Liver (tissue), 9 donors: ENCODE results near the gene DAGLA. TPM values are rescaled to one million over a fixed set of nuclear protein-coding genes. Genes with fewer than 3 reads are reported as not detected.

ENCODE experiments used
- DNase-seq: peaks from one replicate; pipeline ENCODE4 v3.0.0-alpha.2; 2017; ENCODE audit warnings: low spot score
- H3K27ac ChIP-seq, 2 donors: one replicate each; pipeline ENCODE4 v1.7.0; 2013; ENCODE audit warnings: inconsistent platforms in 2 of 2, low read length in 2 of 2, control low read depth in 1 of 2, low read depth in 1 of 2, mild to moderate bottlenecking in 1 of 2
- H3K27me3 ChIP-seq, 4 donors: one replicate each; pipeline versions ENCODE4 v1.6.1 to v1.7.0; 2013; ENCODE audit warnings: low read length in 3 of 4, inconsistent platforms in 1 of 4, mild to moderate bottlenecking in 1 of 4, moderate library complexity in 1 of 4; ENCODE audit not compliant: control insufficient read depth in 4 of 4, insufficient read depth in 4 of 4
- H3K36me3 ChIP-seq, 4 donors: one replicate each; pipeline versions ENCODE4 v1.6.1 to v1.7.0; 2013; ENCODE audit warnings: low read length in 3 of 4, mild to moderate bottlenecking in 3 of 4, low read depth in 1 of 4, moderate library complexity in 1 of 4; ENCODE audit not compliant: control insufficient read depth in 4 of 4, insufficient read depth in 3 of 4
- H3K4me1 ChIP-seq, 4 donors: one replicate each; pipeline versions ENCODE4 v1.6.1 to v1.7.0; 2013; ENCODE audit warnings: low read length in 3 of 4, mild to moderate bottlenecking in 3 of 4, moderate library complexity in 1 of 4; ENCODE audit not compliant: control insufficient read depth in 4 of 4, insufficient read depth in 4 of 4
- H3K4me3 ChIP-seq, 3 donors: one replicate each; pipeline versions ENCODE4 v1.6.1 to v1.7.0; 2013; ENCODE audit warnings: low read length in 3 of 3, control low read depth in 1 of 3, low read depth in 1 of 3, mild to moderate bottlenecking in 1 of 3
- H3K9ac ChIP-seq, 2 donors: one replicate each; pipeline ENCODE4 v1.7.0; 2013; ENCODE audit warnings: low read length in 2 of 2, mild to moderate bottlenecking in 2 of 2, moderate library complexity in 2 of 2, control low read depth in 1 of 2, low read depth in 1 of 2
- H3K9me3 ChIP-seq, 4 donors: one replicate each; pipeline versions ENCODE4 v1.6.1 to v1.7.0; 2013; ENCODE audit warnings: low read length in 3 of 4; ENCODE audit not compliant: control insufficient read depth in 4 of 4
- ATF3 ChIP-seq: IDR thresholded peaks from 2 replicates; pipeline ENCODE4 v1.6.1; 2016; ENCODE audit warnings: antibody characterized with exemption
- EGR1 ChIP-seq, 2 donors: IDR thresholded peaks; 2 replicates each; pipeline ENCODE4 v1.6.1; 2016 to 2018; ENCODE audit warnings: antibody characterized with exemption in 2 of 2, low read depth in 2 of 2
- FOXA1 ChIP-seq: IDR thresholded peaks from 2 replicates; pipeline ENCODE4 v1.6.1; 2016; ENCODE audit warnings: antibody characterized with exemption
- FOXA2 ChIP-seq: IDR thresholded peaks from 2 replicates; pipeline ENCODE4 v1.6.1; 2016; ENCODE audit warnings: antibody characterized with exemption
- GABPA ChIP-seq, 2 donors: IDR thresholded peaks in 1 of 2; conservative IDR thresholded peaks in 1 of 2; 2 replicates each; pipeline ENCODE4 v1.6.1; 2016; ENCODE audit warnings: antibody characterized with exemption in 2 of 2, mild to moderate bottlenecking in 1 of 2, moderate library complexity in 1 of 2
- HNF4A ChIP-seq, 2 donors: conservative IDR thresholded peaks; 2 replicates each; pipeline ENCODE4 v1.6.1; 2016; ENCODE audit warnings: antibody characterized with exemption in 2 of 2, mild to moderate bottlenecking in 2 of 2
- HNF4G ChIP-seq: IDR thresholded peaks from 2 replicates; pipeline ENCODE4 v1.6.1; 2016; ENCODE audit warnings: antibody characterized with exemption
- JUND ChIP-seq, 2 donors: IDR thresholded peaks; 2 replicates each; pipeline ENCODE4 v1.6.1; 2016; ENCODE audit warnings: antibody characterized with exemption in 2 of 2
- NR2F2 ChIP-seq: IDR thresholded peaks from 2 replicates; pipeline ENCODE4 v1.6.1; 2016; ENCODE audit warnings: antibody characterized with exemption
- RAD21 ChIP-seq, 2 donors: IDR thresholded peaks; 2 replicates each; pipeline ENCODE4 v1.6.1; 2016; ENCODE audit warnings: antibody characterized with exemption in 2 of 2, mild to moderate bottlenecking in 2 of 2
- RXRA ChIP-seq, 2 donors: IDR thresholded peaks; 2 replicates each; pipeline ENCODE4 v1.6.1; 2017 to 2018; ENCODE audit warnings: antibody characterized with exemption in 2 of 2, mild to moderate bottlenecking in 1 of 2
- SP1 ChIP-seq: IDR thresholded peaks from 2 replicates; pipeline ENCODE4 v1.6.1; 2018; ENCODE audit warnings: antibody characterized with exemption, mild to moderate bottlenecking
- TAF1 ChIP-seq: conservative IDR thresholded peaks from 2 replicates; pipeline ENCODE4 v1.6.1; 2016; ENCODE audit warnings: antibody characterized with exemption, mild to moderate bottlenecking
- WGBS: extraction: QIAGEN DNeasy Blood & Tissue Kit; methylation state at CpG from one replicate; pipeline ENCODE4 v1.1.7; 2013; 5-methylcytosine and 5-hydroxymethylcytosine counted together
- polyA plus RNA-seq, 2 donors: library from polyadenylated mRNA; stranded (reverse) in 1 of 2; unstranded in 1 of 2; fragments of 200-250 nt in 1 of 2; fragments of >200 nt in 1 of 2; fragmentation: Nextera tagmentation in 1 of 2; extraction: Ambion mirVana in 1 of 2; gene quantifications; one replicate each; pipeline versions ENCODE4 v1.2.1 to v1.2.3, GENCODE V29; 2013 to 2015
- total RNA-seq, 2 donors: library from RNA; depleted of rRNA; stranded (reverse); fragments of >200 nt; gene quantifications; one replicate each; pipeline ENCODE4 v1.2.3, GENCODE V29; 2014
- TF ChIP-seq, protein P1 (sequence below): fragments of 150-350 bp; IDR thresholded peaks from 2 replicates; pipeline ENCODE4 v1.5.1; 2017; ENCODE audit warnings: improper control_type of control experiment, low read depth, low read length; ENCODE audit not compliant: missing input control
- TF ChIP-seq, protein P2 (sequence below): IDR thresholded peaks from 2 replicates; pipeline ENCODE4 v1.6.1; 2016; ENCODE audit warnings: antibody characterized with exemption
- TF ChIP-seq, protein P3 (sequence below): IDR thresholded peaks from 2 replicates; pipeline ENCODE4 v1.6.1; 2016; ENCODE audit warnings: antibody characterized with exemption
- TF ChIP-seq, protein P4 (sequence below): IDR thresholded peaks from 2 replicates; pipeline ENCODE4 v1.6.1; 2016; ENCODE audit warnings: antibody characterized with exemption, mild to moderate bottlenecking
- donor health status: healthy.
- donor health status: healthy.
- donor health status: healthy.
- donor health status: healthy.
- donor health status: healthy.

The DAGLA gene
- total and polyA plus RNA-seq, 4 donors: 0.13 to 0.84 (median 0.60) TPM

DNA sequence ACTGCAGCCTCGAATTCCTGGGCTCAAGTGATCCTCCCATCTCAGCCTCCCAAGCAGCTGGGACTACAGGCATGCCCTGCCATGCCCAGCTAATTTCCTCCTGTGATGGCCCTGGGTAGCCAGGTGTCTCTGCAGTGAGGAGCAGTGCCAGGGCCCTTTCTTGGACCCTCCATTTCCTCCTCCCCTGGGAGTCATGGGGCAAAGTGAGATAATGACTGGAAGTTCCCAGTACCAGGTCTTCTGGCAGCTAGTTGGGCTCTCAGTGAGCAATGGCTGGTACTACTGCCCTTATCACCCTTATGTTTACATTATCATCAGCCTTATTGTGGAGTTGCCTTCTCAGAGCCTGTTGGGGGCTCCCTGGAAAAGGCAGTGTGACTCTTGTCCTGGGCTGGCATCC, 17.6 kb downstream of the DAGLA start (continued):
- TF ChIP-seq, protein P1, sequence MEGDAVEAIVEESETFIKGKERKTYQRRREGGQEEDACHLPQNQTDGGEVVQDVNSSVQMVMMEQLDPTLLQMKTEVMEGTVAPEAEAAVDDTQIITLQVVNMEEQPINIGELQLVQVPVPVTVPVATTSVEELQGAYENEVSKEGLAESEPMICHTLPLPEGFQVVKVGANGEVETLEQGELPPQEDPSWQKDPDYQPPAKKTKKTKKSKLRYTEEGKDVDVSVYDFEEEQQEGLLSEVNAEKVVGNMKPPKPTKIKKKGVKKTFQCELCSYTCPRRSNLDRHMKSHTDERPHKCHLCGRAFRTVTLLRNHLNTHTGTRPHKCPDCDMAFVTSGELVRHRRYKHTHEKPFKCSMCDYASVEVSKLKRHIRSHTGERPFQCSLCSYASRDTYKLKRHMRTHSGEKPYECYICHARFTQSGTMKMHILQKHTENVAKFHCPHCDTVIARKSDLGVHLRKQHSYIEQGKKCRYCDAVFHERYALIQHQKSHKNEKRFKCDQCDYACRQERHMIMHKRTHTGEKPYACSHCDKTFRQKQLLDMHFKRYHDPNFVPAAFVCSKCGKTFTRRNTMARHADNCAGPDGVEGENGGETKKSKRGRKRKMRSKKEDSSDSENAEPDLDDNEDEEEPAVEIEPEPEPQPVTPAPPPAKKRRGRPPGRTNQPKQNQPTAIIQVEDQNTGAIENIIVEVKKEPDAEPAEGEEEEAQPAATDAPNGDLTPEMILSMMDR: no peak
- no peak for TF ChIP-seq JUND (IDR thresholded peaks at IDR 0.05)
- TF ChIP-seq RXRA (IDR thresholded peaks at IDR 0.05): no peak
- TF ChIP-seq RAD21 (IDR thresholded peaks at IDR 0.05): no peak
- no peak for TF ChIP-seq HNF4G
- TF ChIP-seq FOXA1: no peak
- no peak for TF ChIP-seq TAF1
- no peak for TF ChIP-seq ATF3
- no peak for TF ChIP-seq FOXA2

DNA sequence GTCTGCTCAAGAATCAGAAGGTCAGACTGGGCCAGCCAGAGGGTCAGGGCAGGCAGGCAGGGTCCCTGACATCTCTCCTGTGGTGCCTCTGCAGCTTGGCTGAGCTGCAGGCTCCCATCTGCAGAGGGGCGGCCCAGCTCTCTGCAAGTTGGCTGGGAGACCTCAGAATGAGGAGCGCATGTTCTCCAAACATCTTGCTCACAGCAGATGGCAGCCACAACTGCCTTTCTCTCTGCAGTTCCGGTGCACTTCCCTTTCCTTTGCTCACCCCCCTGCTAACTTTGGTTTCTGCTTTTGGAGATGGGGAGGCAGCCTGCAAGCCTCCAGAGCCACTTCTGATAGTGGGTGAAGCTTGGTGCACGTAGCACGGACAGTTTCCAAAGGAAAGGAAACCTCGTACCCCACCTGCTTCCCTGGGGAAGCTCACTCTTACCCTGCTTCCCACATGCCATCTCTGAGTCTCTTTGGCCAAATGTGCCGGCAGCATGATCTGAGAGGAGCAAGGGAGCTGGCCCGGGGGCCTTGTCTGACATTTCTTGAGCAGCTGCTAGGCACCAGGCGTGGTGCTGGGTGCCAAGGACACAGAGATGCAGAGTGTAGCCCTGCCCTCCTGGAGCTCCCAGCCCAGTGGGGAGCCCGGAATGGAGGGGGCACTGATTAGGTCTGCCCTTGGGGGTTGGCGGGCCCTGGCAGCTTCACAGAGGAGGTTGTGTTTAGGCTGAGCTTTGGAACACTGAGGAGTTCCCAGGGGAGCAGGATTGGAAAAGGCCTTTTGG, 18.2 kb downstream of the DAGLA start:
- TF ChIP-seq TAF1 (no peak), HNF4G (no peak), GABPA (IDR thresholded peaks at IDR 0.05 in 1 of 2, conservative IDR thresholded peaks at IDR 0.05 in 1 of 2) (no peak), NR2F2 (no peak), HNF4A (conservative IDR thresholded peaks at IDR 0.05) (no peak), FOXA2 (no peak), RAD21 (IDR thresholded peaks at IDR 0.05) (no peak), RXRA (IDR thresholded peaks at IDR 0.05) (no peak), ATF3 (no peak), SP1 (no peak), EGR1 (IDR thresholded peaks at IDR 0.05; ENCODE audit: low read depth in 2 of 2) (no peak)
- TF ChIP-seq, protein P2, sequence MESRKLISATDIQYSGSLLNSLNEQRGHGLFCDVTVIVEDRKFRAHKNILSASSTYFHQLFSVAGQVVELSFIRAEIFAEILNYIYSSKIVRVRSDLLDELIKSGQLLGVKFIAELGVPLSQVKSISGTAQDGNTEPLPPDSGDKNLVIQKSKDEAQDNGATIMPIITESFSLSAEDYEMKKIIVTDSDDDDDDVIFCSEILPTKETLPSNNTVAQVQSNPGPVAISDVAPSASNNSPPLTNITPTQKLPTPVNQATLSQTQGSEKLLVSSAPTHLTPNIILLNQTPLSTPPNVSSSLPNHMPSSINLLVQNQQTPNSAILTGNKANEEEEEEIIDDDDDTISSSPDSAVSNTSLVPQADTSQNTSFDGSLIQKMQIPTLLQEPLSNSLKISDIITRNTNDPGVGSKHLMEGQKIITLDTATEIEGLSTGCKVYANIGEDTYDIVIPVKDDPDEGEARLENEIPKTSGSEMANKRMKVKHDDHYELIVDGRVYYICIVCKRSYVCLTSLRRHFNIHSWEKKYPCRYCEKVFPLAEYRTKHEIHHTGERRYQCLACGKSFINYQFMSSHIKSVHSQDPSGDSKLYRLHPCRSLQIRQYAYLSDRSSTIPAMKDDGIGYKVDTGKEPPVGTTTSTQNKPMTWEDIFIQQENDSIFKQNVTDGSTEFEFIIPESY: no peak
- TF ChIP-seq, protein P3, sequence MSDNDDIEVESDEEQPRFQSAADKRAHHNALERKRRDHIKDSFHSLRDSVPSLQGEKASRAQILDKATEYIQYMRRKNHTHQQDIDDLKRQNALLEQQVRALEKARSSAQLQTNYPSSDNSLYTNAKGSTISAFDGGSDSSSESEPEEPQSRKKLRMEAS: no peak
- TF ChIP-seq, protein P4, sequence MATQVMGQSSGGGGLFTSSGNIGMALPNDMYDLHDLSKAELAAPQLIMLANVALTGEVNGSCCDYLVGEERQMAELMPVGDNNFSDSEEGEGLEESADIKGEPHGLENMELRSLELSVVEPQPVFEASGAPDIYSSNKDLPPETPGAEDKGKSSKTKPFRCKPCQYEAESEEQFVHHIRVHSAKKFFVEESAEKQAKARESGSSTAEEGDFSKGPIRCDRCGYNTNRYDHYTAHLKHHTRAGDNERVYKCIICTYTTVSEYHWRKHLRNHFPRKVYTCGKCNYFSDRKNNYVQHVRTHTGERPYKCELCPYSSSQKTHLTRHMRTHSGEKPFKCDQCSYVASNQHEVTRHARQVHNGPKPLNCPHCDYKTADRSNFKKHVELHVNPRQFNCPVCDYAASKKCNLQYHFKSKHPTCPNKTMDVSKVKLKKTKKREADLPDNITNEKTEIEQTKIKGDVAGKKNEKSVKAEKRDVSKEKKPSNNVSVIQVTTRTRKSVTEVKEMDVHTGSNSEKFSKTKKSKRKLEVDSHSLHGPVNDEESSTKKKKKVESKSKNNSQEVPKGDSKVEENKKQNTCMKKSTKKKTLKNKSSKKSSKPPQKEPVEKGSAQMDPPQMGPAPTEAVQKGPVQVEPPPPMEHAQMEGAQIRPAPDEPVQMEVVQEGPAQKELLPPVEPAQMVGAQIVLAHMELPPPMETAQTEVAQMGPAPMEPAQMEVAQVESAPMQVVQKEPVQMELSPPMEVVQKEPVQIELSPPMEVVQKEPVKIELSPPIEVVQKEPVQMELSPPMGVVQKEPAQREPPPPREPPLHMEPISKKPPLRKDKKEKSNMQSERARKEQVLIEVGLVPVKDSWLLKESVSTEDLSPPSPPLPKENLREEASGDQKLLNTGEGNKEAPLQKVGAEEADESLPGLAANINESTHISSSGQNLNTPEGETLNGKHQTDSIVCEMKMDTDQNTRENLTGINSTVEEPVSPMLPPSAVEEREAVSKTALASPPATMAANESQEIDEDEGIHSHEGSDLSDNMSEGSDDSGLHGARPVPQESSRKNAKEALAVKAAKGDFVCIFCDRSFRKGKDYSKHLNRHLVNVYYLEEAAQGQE: no peak
- H3K4me3 ChIP-seq: no peak overlapping the region
- H3K9me3 ChIP-seq: no peaks in the 10 kb centered on the region
- no peak for DNase-seq
- H3K27ac ChIP-seq: no peak overlapping the region
- no peak overlapping the region for H3K9ac ChIP-seq
- H3K27me3 ChIP-seq: no peaks in the 10 kb centered on the region
- no peaks in the 10 kb centered on the region for H3K36me3 ChIP-seq
- H3K4me1 ChIP-seq: peaks cover 0 to 14% (median 2%) of the 10 kb centered on the region in 4 donors
- WGBS: 76% methylated on average over 11 of the region's 11 CpGs
